ENCODE data around the gene ZFHX3.

ZFHX3 gene

GRCh38 chr16:73028721-73029361, 19.1 kb downstream of the ZFHX3 start:
- Histone ChIP-seq H3K9ac (ENCODE audit: low read depth in 1 of 2, low read length in 2 of 2) (no peak overlapping the region), H3K27ac (ENCODE audit: low read depth, low read length) (no peak overlapping the region), H3K36me3 (ENCODE audit: control insufficient read depth in 1 of 2, insufficient read depth in 2 of 2, low read length in 2 of 2) (no peaks in the 10 kb centered on the region), H3K27me3 (ENCODE audit: control insufficient read depth in 1 of 2, insufficient read depth in 2 of 2, low read length in 2 of 2) (no peaks in the 10 kb centered on the region), H3K9me3 (ENCODE audit: control insufficient read depth in 1 of 2, low read length in 2 of 2) (no peaks in the 10 kb centered on the region), H3K4me1 (ENCODE audit: control insufficient read depth in 1 of 2, insufficient read depth in 2 of 2, low read length in 2 of 2) (peaks cover 23 to 31% of the 10 kb centered on the region in 2 donors), H3K4me3 (ENCODE audit: low read depth in 1 of 2, low read length in 2 of 2) (no peak overlapping the region)

- H3K4me3 ChIP-seq (ENCODE audit: low read depth in 1 of 2, low read length in 2 of 2) = no peak overlapping the region
- H3K9ac ChIP-seq (ENCODE audit: low read depth in 1 of 2, low read length in 2 of 2) = no peak overlapping the region
- H3K36me3 ChIP-seq (ENCODE audit: control insufficient read depth in 1 of 2, insufficient read depth in 2 of 2, low read length in 2 of 2) = no peaks in the 10 kb centered on the region
- H3K9me3 ChIP-seq (ENCODE audit: control insufficient read depth in 1 of 2, low read length in 2 of 2) = no peaks in the 10 kb centered on the region
- no peak overlapping the region for H3K27ac ChIP-seq (ENCODE audit: low read depth, low read length)
- peaks cover 23 to 31% of the 10 kb centered on the region in 2 donors for H3K4me1 ChIP-seq (ENCODE audit: control insufficient read depth in 1 of 2, insufficient read depth in 2 of 2, low read length in 2 of 2)
- H3K27me3 ChIP-seq (ENCODE audit: control insufficient read depth in 1 of 2, insufficient read depth in 2 of 2, low read length in 2 of 2) = no peaks in the 10 kb centered on the region
These were observed 19.7 kb downstream of the ZFHX3 start for GRCh38 chr16:73028263-73028662.

GRCh38 chr16:73027685-73028111, 20.2 kb downstream of the ZFHX3 start:
- Histone ChIP-seq H3K4me3 (ENCODE audit: low read depth in 1 of 2, low read length in 2 of 2) (no peak overlapping the region), H3K36me3 (ENCODE audit: control insufficient read depth in 1 of 2, insufficient read depth in 2 of 2, low read length in 2 of 2) (no peaks in the 10 kb centered on the region), H3K9ac (ENCODE audit: low read depth in 1 of 2, low read length in 2 of 2) (no peak overlapping the region), H3K27ac (ENCODE audit: low read depth, low read length) (no peak overlapping the region), H3K9me3 (ENCODE audit: control insufficient read depth in 1 of 2, low read length in 2 of 2) (no peaks in the 10 kb centered on the region), H3K4me1 (ENCODE audit: control insufficient read depth in 1 of 2, insufficient read depth in 2 of 2, low read length in 2 of 2) (peaks cover 20 to 27% of the 10 kb centered on the region in 2 donors), H3K27me3 (ENCODE audit: control insufficient read depth in 1 of 2, insufficient read depth in 2 of 2, low read length in 2 of 2) (no peaks in the 10 kb centered on the region)

DNA sequence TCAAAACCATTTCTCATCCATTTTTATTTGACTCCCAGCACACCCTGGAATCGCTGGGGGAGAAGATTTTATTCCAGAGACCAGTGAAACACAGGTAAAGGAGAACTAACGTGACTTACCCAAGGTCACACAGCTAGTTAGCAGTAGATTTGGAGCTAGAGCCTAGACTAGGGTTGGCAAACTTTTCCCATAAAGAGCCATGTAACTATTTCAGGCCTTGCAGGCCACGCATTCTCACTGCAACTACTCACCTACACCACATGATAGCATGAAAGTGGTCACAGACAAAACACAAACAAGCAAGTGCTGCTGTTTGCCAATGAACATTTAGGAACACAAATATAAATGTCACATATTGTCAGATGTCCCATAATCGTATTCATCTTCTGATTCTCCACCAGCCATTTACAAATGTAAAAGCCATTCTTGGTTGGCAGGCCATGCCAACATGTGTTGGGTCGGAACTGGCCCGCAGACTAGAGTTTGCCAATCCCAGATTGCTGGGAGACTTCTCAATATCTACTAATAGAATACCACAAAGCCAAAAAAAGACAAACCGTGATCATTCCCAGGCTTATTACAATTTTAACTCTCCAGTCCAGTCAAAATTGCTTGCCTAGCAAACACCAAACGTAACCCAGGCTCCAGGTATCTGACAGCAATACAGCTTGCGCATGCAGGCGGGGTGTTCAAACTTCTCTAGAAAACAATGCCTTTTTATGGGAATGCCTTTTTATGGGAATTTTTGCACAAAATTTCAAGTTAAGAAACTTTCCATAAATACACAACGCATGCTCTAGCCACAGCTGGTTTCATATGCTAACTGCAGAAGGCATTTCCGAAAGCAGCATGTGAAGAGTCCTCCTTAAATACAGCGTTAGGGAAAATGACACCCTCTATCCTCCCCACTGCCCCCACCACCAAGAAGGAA, 20.9 kb downstream of the ZFHX3 start:
- Histone ChIP-seq H3K27ac (ENCODE audit: low read depth, low read length) (no peak overlapping the region), H3K4me1 (ENCODE audit: control insufficient read depth in 1 of 2, insufficient read depth in 2 of 2, low read length in 2 of 2) (peaks cover 18 to 26% of the 10 kb centered on the region in 2 donors), H3K27me3 (ENCODE audit: control insufficient read depth in 1 of 2, insufficient read depth in 2 of 2, low read length in 2 of 2) (no peaks in the 10 kb centered on the region), H3K9me3 (ENCODE audit: control insufficient read depth in 1 of 2, low read length in 2 of 2) (no peaks in the 10 kb centered on the region), H3K4me3 (ENCODE audit: low read depth in 1 of 2, low read length in 2 of 2) (no peak overlapping the region), H3K36me3 (ENCODE audit: control insufficient read depth in 1 of 2, insufficient read depth in 2 of 2, low read length in 2 of 2) (no peaks in the 10 kb centered on the region), H3K9ac (ENCODE audit: low read depth in 1 of 2, low read length in 2 of 2) (no peak overlapping the region)

DNA sequence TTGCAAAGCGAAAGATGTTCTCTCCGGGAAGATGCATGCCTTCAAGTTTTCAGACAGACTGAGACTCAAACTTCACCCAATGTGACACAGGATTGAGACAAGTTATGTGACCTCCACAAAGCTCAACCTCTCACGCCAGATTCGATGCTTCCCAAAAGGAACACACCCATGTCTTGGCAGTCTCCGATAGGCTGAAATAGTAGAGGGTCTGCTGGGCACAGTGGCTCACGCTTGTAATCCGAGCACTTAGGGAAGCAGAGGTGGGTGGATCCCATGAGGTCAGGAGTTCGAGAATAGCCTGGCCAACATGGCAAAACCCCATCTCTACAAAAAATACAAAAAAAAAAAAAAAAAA, 22.1 kb downstream of the ZFHX3 start:
- H3K27me3 ChIP-seq (ENCODE audit: control insufficient read depth in 1 of 2, insufficient read depth in 2 of 2, low read length in 2 of 2) = no peaks in the 10 kb centered on the region
- H3K27ac ChIP-seq (ENCODE audit: low read depth, low read length) = no peak overlapping the region
- H3K9ac ChIP-seq (ENCODE audit: low read depth in 1 of 2, low read length in 2 of 2) = no peak overlapping the region
- H3K4me3 ChIP-seq (ENCODE audit: low read depth in 1 of 2, low read length in 2 of 2) = no peak overlapping the region
- no peaks in the 10 kb centered on the region for H3K9me3 ChIP-seq (ENCODE audit: control insufficient read depth in 1 of 2, low read length in 2 of 2)
- H3K4me1 ChIP-seq (ENCODE audit: control insufficient read depth in 1 of 2, insufficient read depth in 2 of 2, low read length in 2 of 2) = peaks cover 19 to 20% of the 10 kb centered on the region in 2 donors
- H3K36me3 ChIP-seq (ENCODE audit: control insufficient read depth in 1 of 2, insufficient read depth in 2 of 2, low read length in 2 of 2) = no peaks in the 10 kb centered on the region

DNA sequence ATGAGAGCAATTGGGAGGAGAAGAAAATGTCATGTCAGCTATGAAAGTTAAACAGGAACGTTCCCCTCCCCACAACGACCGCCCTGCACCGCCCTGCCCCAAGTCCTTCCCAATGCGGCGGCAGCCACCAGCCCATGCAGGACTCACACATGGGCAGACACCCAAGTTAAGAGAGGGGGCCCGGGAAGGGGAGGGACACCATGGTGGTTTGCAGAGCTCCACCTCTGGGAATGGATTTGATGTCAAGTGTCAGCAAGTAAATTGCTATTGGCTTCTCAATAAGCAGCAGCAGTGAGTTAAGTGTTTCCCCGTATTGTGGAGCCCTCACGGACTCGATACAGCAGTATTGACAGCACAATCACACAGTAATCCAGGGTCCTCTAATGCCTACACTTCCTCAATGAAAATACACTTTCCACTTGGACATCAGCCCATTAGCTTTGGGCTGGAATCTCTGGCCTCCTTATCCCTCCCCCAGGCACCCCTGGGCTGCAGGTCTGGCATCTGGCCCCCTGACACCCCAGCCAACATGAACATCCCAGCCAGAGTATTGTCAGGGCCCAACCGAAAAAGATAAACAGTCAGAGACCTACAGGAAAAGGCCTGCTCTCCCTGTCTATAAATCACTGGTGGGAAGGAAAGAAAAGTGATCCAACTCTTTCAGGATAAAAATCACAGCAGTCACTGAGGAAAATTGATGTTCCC, 22.6 kb downstream of the ZFHX3 start:
- Histone ChIP-seq H3K9ac (ENCODE audit: low read depth in 1 of 2, low read length in 2 of 2) (no peak overlapping the region), H3K4me1 (ENCODE audit: control insufficient read depth in 1 of 2, insufficient read depth in 2 of 2, low read length in 2 of 2) (peaks cover 25% of the 10 kb centered on the region in 2 donors), H3K27me3 (ENCODE audit: control insufficient read depth in 1 of 2, insufficient read depth in 2 of 2, low read length in 2 of 2) (no peaks in the 10 kb centered on the region), H3K36me3 (ENCODE audit: control insufficient read depth in 1 of 2, insufficient read depth in 2 of 2, low read length in 2 of 2) (no peaks in the 10 kb centered on the region), H3K27ac (ENCODE audit: low read depth, low read length) (no peak overlapping the region), H3K4me3 (ENCODE audit: low read depth in 1 of 2, low read length in 2 of 2) (no peak overlapping the region), H3K9me3 (ENCODE audit: control insufficient read depth in 1 of 2, low read length in 2 of 2) (no peaks in the 10 kb centered on the region)

GRCh38 chr16:73024571-73025105, 23.3 kb downstream of the ZFHX3 start:
- Histone ChIP-seq H3K27ac (ENCODE audit: low read depth, low read length) (no peak overlapping the region), H3K27me3 (ENCODE audit: control insufficient read depth in 1 of 2, insufficient read depth in 2 of 2, low read length in 2 of 2) (no peaks in the 10 kb centered on the region), H3K4me3 (ENCODE audit: low read depth in 1 of 2, low read length in 2 of 2) (no peak overlapping the region), H3K36me3 (ENCODE audit: control insufficient read depth in 1 of 2, insufficient read depth in 2 of 2, low read length in 2 of 2) (no peaks in the 10 kb centered on the region), H3K4me1 (ENCODE audit: control insufficient read depth in 1 of 2, insufficient read depth in 2 of 2, low read length in 2 of 2) (peaks cover 30 to 32% of the 10 kb centered on the region in 2 donors), H3K9ac (ENCODE audit: low read depth in 1 of 2, low read length in 2 of 2) (no peak overlapping the region), H3K9me3 (ENCODE audit: control insufficient read depth in 1 of 2, low read length in 2 of 2) (no peaks in the 10 kb centered on the region)

DNA sequence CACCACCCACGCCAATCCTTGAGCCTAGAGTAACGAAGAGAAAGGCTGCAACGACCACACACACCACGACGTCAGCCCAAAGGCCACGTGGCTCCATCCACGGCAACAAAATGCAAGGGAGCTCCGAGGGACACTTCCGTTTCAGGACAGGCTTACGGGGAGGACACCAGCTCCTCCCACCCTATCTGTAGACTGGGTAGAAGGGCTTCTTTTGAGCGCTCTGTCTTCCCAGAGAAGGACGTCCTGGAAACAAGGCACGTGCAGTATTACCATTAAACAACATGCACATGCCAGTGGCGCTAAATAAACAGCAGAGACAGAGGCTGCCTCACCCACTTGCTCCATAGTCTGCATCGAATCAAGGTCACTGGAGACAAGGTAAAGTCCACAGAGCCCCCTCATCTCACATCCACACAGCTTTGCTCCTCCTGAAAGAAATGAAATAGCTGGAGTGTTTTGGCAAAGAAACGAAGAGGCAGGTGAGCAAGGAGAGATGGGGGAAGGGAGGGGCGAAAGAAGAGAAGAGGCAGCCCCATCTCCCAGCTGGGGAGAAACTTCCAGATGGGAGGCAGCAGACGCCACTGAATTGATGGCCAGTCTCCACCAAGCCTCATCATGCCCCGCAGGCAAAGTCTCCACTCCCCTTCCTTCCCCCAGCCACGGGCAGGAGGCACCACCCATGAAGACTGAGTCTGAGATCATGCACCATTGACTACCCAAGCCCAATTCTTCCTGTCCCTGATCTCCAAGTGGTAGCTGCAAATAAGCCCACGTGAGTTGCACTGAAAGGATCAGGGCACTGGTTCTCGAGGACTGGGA, 24.0 kb downstream of the ZFHX3 start:
- no peaks in the 10 kb centered on the region for H3K27me3 ChIP-seq (ENCODE audit: control insufficient read depth in 1 of 2, insufficient read depth in 2 of 2, low read length in 2 of 2)
- no peak overlapping the region for H3K27ac ChIP-seq (ENCODE audit: low read depth, low read length)
- no peak overlapping the region for H3K4me3 ChIP-seq (ENCODE audit: low read depth in 1 of 2, low read length in 2 of 2)
- peaks cover 37% of the 10 kb centered on the region in 2 donors for H3K4me1 ChIP-seq (ENCODE audit: control insufficient read depth in 1 of 2, insufficient read depth in 2 of 2, low read length in 2 of 2)
- H3K9ac ChIP-seq (ENCODE audit: low read depth in 1 of 2, low read length in 2 of 2) = no peak overlapping the region
- H3K9me3 ChIP-seq (ENCODE audit: control insufficient read depth in 1 of 2, low read length in 2 of 2) = no peaks in the 10 kb centered on the region
- no peaks in the 10 kb centered on the region for H3K36me3 ChIP-seq (ENCODE audit: control insufficient read depth in 1 of 2, insufficient read depth in 2 of 2, low read length in 2 of 2)

- H3K9me3 ChIP-seq (ENCODE audit: control insufficient read depth in 1 of 2, low read length in 2 of 2) = no peaks in the 10 kb centered on the region
- H3K4me1 ChIP-seq (ENCODE audit: control insufficient read depth in 1 of 2, insufficient read depth in 2 of 2, low read length in 2 of 2) = peaks cover 35 to 39% of the 10 kb centered on the region in 2 donors
- no peak overlapping the region for H3K4me3 ChIP-seq (ENCODE audit: low read depth in 1 of 2, low read length in 2 of 2)
- H3K27ac ChIP-seq (ENCODE audit: low read depth, low read length) = no peak overlapping the region
- H3K9ac ChIP-seq (ENCODE audit: low read depth in 1 of 2, low read length in 2 of 2) = no peak overlapping the region
- no peaks in the 10 kb centered on the region for H3K27me3 ChIP-seq (ENCODE audit: control insufficient read depth in 1 of 2, insufficient read depth in 2 of 2, low read length in 2 of 2)
- no peaks in the 10 kb centered on the region for H3K36me3 ChIP-seq (ENCODE audit: control insufficient read depth in 1 of 2, insufficient read depth in 2 of 2, low read length in 2 of 2)
These were observed 24.6 kb downstream of the ZFHX3 start for GRCh38 chr16:73023320-73023719.

Data from duodenal mucosa (tissue), 2 donors.